ENCODE results near the gene SLC7A1.

The SLC7A1 gene

DNA sequence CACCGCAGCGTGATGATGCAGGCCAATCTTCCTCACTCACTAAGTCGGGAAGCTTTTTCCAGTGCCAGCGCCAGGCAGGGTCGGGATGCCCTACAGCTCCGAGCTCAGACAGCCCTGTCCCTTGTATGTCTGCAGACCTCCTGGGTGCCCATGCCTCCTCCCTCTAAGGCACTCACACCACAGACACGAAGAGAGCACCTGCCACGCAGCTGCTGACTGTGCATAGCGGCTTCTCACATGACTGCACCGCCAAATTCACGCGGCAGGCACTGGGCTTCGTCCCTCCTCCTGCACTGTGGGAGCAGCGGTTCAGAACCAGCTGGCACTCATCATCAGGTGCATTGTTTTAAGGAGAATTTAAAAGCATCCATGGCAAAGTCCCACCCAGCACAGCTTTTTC is 88.1 kb downstream of the SLC7A1 start:
- DNase-seq, result no peak

- no peak for DNase-seq
Observed at GRCh38 chr13:29505950-29506349, 89.5 kb downstream of the SLC7A1 start.

- DNase-seq, result no peak
Observed at GRCh38 chr13:29505511-29505910, 90.0 kb downstream of the SLC7A1 start.

DNA sequence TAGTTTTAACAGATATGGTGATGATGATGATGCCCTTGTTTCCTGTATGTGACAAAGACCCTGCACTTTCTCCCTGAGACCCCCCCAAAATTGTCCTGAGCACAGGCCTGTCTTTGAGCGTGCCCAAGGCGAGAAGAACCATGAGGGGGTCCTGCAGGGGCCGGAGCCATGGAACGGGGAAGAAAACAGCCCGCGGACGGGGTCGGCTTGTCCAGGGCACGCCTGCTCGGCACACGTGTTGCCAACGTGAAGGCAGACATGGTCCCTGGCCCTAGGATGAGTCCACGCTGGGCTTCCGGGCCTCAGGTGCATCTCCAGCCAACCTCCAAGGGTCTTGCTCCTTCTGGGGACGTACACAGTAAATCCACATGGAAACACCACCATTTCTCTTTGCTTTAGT is 90.8 kb downstream of the SLC7A1 start:
- DNase-seq, result no peak

DNA sequence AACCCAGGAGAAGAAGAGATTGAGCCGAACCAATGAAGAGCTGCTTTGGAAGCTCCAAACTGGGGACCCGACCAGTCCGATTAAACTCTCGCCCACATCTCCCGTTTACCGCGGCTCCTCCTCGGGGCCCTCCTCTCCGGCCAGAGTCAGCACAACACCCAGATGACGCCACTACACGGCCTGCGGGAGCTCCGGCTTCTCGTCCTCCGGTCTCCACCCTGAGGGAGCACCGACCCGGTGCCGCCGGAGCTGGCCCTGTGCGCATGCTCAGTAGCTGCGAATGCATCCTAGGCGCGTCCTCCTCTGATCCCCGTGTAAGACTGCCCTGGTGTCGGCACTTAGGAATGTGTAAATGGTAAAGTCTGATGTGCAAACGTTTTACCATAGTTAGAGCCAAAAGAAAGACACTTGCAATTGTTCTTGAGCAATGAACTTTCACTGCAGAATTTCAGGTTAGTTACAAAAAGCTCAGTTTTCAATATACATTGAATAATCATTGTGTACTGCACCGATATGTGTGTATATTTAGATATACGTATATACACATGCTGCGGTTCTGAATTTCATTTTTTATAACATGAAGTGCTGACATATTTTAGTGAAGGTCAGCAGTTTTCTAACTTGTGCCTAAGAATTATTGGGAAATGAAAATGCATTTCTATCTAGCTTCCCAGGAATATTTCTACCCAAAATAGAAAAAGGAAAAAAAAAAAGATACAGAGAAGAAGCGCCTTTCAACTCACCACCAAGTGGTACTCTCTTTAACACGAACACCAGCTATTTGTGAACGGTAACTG is 92.2 kb downstream of the SLC7A1 start:
- no peak for DNase-seq

DNA sequence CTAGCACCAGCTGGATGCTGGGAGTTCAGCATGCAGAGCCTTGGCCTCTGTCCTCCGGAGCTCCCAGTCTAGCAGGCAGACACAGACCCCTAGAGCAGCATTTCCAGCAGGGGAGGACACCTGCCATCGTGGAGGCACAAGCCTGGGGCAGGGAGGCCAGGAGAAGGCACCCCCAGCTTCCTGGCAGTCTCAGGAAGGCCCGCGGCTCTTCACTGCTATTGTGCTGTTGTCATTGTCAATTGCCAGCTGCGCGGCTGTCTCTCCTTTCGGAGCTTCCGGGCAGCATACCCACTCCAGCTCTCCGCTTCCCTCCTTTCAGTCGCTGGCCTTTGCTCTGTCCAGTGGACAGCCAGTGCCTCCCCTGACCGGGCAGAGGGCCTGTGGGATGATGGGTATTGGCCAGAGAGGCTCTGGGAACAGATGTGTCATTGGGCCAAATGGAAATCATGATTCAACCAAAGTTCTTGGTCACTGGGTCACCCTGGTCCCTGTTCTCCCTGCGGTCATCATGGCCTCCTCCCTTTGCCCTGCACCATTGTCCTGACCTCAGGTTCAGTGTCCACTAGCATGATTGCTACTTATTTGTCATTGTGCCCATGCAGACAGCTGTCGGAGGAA is 93.0 kb downstream of the SLC7A1 start:
- DNase-seq, result no peak

DNA sequence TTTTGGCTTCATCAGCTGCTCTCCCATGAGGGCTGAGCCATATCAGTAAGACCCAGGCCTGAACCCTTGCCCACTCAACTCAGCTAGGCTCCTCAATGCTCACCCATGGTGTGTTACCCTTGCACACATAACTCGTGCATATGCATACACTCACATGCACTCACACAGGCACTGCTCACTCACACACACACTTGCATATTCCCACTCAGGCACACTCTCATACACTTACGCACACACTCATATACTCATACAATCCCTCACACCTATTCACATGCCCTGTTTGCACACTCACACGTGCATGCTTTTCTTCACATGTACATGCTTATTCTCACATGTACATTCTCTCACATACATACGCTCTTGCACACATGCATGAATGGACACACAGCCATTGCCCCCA is 93.8 kb downstream of the SLC7A1 start:
- DNase-seq, result no peak

DNA sequence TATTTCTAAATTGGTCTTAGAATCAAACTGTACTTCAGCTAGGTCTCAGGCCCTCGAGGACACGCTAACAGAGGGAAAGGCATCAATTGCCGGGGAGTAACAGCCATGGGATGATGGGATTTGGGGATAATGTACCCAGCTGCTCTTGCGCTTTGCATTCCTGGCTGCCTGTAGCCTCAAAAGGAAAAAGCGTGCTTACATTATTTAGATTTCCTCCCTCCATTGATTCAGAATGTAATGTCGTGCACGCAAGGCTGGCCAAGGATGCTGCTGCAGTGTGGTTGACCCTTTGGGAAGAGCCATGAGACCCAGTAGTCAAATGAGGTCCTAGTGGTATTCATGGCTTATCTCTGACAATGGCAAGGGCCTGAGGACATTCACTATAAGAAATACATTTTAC is 95.1 kb downstream of the SLC7A1 start:
- no peak for DNase-seq

DNA sequence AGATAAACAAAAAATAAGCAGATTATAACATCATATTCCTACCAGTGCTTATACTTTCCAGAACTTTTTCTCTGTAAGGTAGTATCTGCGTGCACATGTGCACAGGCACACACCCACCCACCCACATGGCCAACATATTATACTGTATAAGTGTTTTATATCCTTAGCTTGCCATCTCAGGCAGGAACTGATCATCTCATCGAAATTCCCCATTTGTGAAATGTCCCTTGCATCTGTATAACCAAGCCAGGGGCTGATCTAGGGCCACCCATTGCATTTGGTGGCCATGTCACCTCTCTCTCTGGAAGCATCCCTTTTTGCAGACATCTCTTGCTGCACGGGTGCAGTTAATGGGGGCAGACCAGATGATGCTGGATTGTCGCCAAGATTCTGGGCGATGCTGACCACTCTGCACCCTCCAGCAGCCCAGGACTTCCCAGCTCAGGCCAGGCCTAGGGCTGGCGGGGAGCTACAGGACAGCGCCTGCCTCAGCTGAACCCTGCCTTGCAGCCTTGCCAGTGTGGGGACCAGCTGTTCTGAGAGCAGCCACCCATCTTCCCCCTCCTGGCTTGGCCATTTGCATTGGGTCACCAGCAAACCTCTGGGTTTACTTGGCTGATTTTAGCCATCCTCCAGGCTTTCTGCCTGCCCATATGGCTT is 95.9 kb downstream of the SLC7A1 start:
- no peak for DNase-seq

DNA sequence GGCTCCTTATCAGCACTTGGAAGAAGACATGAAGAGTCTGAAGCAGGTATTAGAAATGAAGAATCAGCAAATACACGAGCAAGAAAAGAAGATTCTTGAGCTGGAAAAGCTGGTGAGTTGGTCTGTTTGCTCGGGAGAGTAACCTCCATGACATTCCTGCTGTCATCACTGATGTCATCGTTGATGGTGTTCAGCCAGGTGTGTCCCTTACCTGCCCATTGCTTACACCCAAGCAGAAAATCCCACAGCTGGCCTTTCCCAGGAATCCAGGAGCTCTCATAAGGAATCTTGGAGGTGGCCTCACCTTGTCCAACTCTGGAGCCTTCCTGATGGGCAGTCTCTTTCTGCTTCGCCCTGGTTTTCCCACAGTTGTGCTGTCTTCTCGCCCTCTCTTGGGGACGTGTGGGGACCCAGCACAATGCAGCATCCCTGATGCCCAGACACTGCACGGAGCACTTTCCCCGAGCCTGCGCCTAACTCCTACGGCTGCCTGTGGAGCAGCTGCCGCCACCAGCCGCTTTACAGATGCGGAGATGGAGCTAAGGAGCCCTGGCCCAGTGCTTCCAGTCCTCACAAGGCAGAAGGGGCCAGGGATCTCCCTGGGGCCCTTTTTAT is 97.0 kb downstream of the SLC7A1 start:
- no peak for DNase-seq

GRCh38 chr13:29497137-29497654 is 98.3 kb downstream of the SLC7A1 start:
- DNase-seq, result no peak

DNA sequence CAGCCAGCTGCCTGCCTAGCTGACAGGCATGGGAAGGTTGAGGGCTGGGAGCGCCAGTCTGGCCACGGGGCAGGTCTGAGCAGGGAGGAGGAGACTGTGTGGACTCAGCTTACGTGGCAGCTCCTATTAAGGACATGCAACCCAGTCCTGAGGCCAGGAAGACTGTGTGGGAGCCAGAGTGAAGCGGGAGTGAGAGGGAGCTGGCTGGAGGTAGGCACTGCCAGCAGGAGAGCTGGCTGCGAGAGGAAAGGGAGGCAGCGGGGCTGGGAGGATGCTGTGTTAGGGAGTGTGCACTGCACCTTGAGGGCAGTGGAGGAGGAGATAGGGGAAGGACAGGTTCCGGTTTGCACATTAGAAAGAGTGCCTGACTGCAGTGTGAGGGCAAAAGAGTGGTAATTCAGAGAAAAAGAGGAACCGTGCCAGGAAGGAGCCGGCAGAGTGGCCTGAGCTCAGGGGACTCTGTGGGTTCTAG is 99.2 kb downstream of the SLC7A1 start:
- no peak for DNase-seq

- no peak for DNase-seq
Observed at GRCh38 chr13:29494520-29494919, 101.0 kb downstream of the SLC7A1 start.

- no peak for DNase-seq
Observed at GRCh38 chr13:29493796-29494195, 101.7 kb downstream of the SLC7A1 start.

DNA sequence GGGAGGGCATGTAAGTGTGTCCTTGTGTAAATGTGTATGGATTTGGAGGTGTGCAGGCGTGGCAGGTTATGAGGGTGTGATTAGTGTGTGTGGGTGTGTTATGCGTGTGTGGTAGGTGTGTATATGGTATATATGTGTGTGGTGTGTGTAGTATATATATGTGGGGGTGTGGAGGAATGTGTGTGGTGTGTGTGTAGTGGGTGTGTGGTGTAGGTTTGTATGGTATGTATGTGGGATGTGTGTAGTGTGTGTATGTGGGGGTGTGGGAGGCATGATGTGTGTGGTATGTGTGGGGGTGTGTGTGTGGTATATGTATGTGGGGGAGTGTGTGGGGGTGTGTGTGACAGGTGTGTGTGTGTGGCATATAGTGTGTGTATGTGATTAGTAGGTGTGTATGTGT is 104.2 kb downstream of the SLC7A1 start:
- DNase-seq, result no peak

DNA sequence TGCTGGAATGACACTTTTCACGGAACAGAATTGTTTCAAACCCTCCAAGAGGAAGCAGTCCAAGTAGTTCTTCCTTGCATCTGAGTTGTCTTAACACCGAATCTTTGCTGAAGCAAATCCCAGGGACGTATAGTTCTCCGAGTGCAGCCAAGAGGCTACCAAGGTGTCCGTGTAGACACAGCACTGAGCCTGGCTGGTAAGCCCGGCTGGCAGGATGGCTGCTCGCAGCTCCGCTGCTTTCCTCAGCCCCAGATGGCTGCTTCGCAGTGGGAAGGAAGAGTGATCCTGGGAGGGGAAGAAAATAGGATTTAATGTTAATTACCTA is 105.0 kb downstream of the SLC7A1 start:
- no peak for DNase-seq

DNA sequence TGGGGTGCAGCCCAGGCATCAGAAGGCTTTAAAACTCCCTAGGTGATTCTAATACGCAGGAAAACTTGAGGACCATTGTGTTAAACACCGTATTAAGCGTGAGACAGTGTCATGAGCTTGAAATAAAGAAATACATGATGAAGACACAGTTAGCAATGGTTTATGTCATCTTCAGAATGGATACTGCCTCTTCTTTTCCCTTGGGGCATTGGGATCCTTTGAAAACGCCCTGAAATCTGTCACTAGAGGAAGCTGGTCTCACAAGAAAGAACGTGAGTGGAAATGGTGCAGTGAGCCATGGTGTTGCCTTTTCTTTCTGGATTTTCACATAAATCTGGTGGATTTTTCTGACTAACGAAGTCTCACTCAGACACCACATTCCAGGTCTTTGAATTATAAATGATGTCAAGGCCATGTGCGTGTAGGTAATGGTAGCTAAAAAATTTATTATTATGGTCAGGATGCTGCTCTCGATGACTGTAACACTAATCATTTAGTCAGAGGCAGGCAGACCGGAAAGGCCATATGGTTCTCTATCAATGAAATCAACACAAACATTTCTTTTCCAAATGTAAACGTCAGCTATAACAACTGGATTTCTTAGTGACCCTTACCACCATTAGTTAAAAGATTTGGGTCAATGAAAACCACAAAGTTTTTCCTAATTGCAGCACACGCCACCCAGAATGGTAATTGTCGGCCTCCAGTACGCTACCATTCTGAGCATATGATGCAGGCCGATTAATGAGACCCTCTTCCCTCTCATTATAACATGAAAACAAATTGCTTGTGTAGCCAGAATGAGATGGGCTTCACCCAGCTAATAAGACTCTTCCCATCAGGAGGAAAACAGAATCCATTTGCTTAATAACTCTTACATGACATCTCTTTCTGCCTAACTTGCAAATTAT is 105.6 kb downstream of the SLC7A1 start:
- no peak for DNase-seq

- DNase-seq, result no peak
Observed at GRCh38 chr13:29487466-29488454, 107.7 kb downstream of the SLC7A1 start.

GRCh38 chr13:29486551-29486950 is 108.9 kb downstream of the SLC7A1 start:
- DNase-seq, result no peak

DNA sequence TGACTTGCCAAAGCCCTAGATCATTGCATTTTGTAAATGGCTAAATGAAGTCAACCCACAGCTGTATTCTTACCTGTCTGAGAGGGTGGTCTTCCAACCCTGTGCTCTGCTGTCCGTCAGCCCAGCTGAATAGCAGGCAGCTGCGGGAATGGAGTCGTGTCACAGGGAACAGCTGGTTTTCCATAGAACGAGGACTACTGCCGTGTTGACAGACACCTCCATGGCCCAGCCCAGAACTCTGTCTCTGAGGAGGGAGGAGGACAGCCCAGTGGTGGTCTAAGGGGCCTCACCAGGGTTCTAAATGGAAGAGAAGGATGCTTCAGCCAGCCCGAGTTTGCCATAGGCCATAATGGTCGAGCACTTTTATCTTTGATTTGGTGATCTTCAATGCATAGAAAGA is 110.7 kb downstream of the SLC7A1 start:
- no peak for DNase-seq

DNA sequence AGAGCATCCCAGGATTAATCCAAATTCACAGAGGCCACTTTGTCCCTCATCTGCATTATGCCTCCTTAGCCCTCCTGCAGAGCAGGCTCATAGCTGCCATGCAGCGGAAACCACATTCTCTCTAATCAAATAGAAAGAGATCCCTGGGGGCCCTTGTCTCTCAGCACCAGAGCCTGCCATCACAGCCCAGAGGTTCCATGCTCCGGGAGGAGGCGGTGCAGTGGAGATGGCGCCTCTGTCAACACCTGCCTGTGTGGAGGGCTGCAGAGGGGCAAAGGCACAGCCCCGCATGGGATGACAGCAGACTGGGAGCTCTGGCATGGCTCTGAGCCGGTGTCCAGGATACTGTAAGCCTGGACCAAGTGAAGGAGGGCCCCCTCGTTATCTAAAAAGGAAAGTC is 111.3 kb downstream of the SLC7A1 start:
- no peak for DNase-seq
